GM18870 (cell line): ENCODE data around the gene NRN1L.

Experiments
- ATAC-seq: cut with Tn5 transposase; IDR thresholded peaks from one replicate; pipeline ENCODE4 v1.9.1; 2021; ENCODE audit warnings: moderate library complexity; ENCODE audit not compliant: unreplicated experiment

The NRN1L gene

DNA sequence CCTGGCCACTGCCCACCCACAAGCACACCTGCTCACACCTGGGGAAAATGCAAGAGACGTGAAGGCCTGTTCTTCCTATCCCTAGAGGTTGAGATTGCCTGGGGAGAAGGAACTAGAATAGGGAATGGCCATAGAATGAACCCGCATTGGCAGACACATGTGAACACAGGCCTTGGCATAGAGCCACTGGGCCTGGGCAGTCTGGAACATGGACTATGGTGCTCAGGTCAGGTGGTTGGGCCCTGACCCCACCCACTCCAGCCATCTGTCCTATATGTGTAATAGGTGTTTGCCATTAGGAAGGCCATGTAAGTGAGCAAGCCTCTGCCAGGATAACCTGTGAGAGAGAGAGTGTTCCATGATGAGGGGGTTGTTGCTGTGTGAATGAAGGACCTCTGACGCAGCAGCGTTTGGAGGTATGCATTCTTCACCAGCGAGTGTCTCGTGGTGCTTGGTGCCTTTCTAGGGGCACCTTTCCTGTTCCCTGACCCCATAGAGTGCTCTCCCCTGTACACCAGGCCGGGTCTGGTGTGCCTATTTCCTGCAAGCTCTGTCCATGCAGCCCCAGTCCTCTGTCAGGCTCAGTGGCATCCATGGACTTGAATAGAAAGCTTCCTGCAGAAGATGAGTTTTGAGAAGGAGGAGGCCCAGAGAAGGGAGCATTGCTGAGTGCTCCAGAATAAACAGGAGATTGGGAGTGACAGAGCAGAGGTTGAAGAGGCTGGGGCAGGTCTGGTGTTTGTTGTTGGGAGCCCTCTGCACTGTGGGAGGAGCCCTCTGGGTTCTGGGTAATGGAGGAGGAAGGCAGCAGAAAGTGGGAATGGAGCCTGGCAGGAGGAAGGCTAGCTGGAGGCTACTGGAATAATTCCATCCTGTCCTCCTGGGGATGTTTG lies 31.4 kb downstream of the NRN1L start:
- no peak for ATAC-seq

- ATAC-seq: no peak
These were observed 32.6 kb downstream of the NRN1L start for GRCh38 chr16:67917140-67917851.

- no peak for ATAC-seq
These were observed 33.2 kb downstream of the NRN1L start for GRCh38 chr16:67917852-67918236.

GRCh38 chr16:67919622-67920221 lies 35.0 kb downstream of the NRN1L start:
- ATAC-seq: no peak

- no peak for ATAC-seq
These were observed 37.5 kb downstream of the NRN1L start for GRCh38 chr16:67922221-67922620.

DNA sequence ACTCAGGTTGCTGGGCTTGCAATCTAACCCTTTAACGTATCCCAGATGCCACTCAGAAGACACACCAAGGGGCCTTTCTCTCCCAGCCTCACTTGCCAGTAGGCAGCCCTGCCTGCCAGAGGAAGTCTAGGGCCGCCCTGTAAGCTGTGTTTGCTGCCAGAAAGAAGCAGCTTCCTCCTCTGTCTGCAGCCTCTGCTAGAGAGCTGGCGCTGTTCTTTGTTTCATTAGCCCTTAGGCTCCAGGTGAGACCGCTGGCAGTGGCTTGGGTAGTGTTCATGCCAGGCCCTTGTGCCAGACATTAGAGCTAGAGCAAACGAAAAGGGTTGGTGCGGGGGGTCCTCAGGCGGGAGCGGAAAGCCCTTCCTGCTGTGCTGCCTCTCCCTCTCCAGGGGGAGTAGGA lies 38.1 kb downstream of the NRN1L start:
- ATAC-seq: no peak

- no peak for ATAC-seq
These were observed 38.9 kb downstream of the NRN1L start for GRCh38 chr16:67923414-67924116.

- no peak for ATAC-seq
These were observed 39.6 kb downstream of the NRN1L start for GRCh38 chr16:67924140-67924906.

DNA sequence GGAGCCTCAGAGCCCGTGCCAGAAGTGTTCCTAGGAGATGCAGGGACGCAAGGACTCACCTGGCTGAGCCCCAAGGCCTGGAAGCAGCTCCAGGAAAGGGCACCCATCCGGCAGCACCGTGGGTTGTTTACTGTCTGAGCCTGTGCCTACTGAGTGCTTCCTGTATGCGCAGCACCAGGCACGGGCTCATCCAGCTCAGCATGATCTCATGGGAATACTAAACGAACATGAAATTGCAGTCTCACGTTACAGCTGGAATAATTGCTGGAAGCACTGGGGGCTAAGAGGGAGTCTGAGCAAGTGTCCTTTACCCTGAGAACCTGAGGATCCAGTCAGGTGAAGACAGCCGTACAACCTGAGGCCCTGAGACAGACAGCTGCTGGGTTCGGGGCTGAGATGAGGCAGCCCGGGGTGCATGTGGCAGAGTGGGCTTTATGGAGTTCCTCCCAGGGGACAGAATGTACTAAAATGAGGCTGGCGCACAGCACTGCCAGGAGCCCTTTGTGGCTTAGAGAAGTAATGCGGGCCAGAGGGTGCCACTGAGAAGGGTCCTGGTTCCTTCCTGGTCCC lies 41.6 kb downstream of the NRN1L start:
- no peak for ATAC-seq

DNA sequence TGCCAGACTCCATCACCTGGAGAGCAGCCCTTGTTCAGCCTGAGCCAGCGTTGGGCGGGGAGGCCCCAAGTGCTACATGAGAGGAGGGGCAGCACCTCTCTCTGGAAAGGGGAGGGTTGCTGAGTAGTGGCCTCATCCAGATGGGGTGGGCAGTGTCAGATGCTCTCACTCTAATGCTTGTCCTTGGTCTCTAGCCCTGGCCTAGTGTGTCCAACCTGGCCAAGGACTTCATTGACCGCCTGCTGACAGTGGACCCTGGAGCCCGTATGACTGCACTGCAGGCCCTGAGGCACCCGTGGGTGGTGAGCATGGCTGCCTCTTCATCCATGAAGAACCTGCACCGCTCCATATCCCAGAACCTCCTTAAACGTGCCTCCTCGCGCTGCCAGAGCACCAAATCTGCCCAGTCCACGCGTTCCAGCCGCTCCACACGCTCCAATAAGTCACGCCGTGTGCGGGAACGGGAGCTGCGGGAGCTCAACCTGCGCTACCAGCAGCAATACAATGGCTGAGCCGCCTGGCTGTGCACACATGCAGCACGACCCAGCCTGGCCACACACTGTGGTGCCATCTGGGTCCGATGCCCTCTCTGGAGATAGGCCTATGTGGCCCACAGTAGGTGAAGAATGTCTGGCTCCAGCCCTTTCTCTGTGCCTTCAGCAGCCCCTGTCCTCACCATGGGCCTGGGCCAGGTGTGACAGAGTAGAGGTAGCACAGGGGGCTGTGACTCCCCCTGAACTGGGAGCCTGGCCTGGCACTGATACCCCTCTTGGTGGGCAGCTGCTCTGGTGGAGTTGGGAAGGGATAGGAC lies 42.7 kb downstream of the NRN1L start:
- ATAC-seq: no peak

GRCh38 chr16:67928147-67928546 lies 43.5 kb downstream of the NRN1L start:
- ATAC-seq: no peak

DNA sequence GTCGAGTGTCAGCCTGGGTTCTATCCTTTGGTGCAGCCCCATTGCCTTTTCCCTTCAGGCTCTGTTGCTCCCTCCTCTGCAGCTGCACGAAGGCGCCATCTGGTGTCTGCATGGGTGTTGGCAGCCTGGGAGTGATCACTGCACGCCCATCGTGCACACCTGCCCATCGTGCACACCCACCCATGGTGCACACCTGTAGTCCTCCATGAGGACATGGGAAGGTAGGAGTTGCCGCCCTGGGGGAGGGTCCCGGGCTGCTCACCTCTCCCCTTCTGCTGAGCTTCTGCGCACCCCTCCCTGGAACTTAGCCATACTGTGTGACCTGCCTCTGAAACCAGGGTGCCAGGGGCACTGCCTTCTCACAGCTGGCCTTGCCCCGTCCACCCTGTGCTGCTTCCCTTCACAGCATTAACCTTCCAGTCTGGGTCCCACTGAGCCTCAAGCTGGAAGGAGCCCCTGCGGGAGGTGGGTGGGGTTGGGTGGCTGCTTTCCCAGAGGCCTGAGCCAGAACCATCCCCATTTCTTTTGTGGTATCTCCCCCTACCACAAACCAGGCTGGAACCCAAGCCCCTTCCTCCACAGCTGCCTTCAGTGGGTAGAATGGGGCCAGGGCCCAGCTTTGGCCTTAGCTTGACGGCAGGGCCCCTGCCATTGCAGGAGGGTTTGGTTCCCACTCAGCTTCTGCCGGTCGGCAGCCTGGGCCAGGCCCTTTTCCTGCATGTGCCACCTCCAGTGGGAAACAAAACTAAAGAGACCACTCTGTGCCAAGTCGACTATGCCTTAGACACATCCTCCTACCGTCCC lies 44.1 kb downstream of the NRN1L start:
- no peak for ATAC-seq

- no peak for ATAC-seq
These were observed 45.5 kb downstream of the NRN1L start for GRCh38 chr16:67930191-67930590.

GRCh38 chr16:67930678-67931211 lies 46.1 kb downstream of the NRN1L start:
- ATAC-seq: no peak

- ATAC-seq: no peak
These were observed 47.2 kb downstream of the NRN1L start, which contains the start of gene CTRL for GRCh38 chr16:67931712-67932461. Gene CTRL, minus strand, starts transcription at chr16:67931862. Its CDS starts 10 bp downstream, at chr16:67931852.

- ATAC-seq: no peak
These were observed 47.8 kb downstream of the NRN1L start for GRCh38 chr16:67932462-67932840.

- no peak for ATAC-seq
These were observed 49.1 kb downstream of the NRN1L start for GRCh38 chr16:67933805-67934204.
